ENCODE results near the gene C6orf52. TPM values are rescaled to one million over a fixed set of nuclear protein-coding genes. Genes with fewer than 3 reads are reported as not detected.

C6orf52 gene
- total and polyA plus RNA-seq, 2 donors (not counting 3 experiments of a cell fraction or from before 2014, with no cell fraction given) = 0.54 TPM; not detected in 1

GRCh38 chr6:10722570-10722819 lies 28.1 kb upstream of the C6orf52 start:
- intact Hi-C loops (cut with micrococcal nuclease) = loop anchor here (2.0 to 10.0 kb wide), 2 partner anchors 78 to 372 kb away; partner anchors contain the start of gene SMIM13
- BruUV-seq (replicated peaks) = no TSS peak
- dilution Hi-C loops (cut with MboI; ENCODE audit: extremely low pct_ligation_motif_present, low sequenced_read_pairs) = no loop called here
- H3K4me2 ChIP-seq (ENCODE audit: insufficient read depth, low read length) = peak overlapping the region; percentile 95
- no peak for DNase-seq (ENCODE audit: low read depth, low spot score)
- H3K9me1 ChIP-seq (replicated peaks; ENCODE audit: control insufficient read depth, extremely low read depth, insufficient read depth, low read length) = no peaks in the 10 kb centered on the region
- H2AFZ ChIP-seq (ENCODE audit: low read depth, low read length) = peak overlapping the region; percentile 96
- no peaks in the 10 kb centered on the region for H3K27me3 ChIP-seq (ENCODE audit: control insufficient read depth in 2 of 2, insufficient read depth in 2 of 2, low read length in 2 of 2)
- peak overlapping the region; percentile 90 for H3K9ac ChIP-seq (replicated peaks; ENCODE audit: extremely low read depth, insufficient read depth, low read length)
- H3K79me2 ChIP-seq (ENCODE audit: control insufficient read depth, insufficient read depth, low read length) = no peaks in the 10 kb centered on the region
- FAIRE-seq = no peak
- no peaks in the 10 kb centered on the region for H3K9me3 ChIP-seq (replicated peaks; ENCODE audit: control insufficient read depth, insufficient read depth, low read length)
- peak overlapping the region; percentile 59 to 79 (median 76) for H3K4me3 ChIP-seq (replicated peaks in 1 of 3; ENCODE audit: insufficient read depth in 1 of 3, low read depth in 1 of 3, low read length in 3 of 3)
- POLR2A ChIA-PET = interaction anchor here (1.0 to 1.2 kb wide), 3 partner anchors 10 to 37 kb away, joined by 3 to 4 read pairs (median 4); partner anchors contain the start of gene TMEM14B
- H3K36me3 ChIP-seq (ENCODE audit: control insufficient read depth in 2 of 2, extremely low read depth in 1 of 2, insufficient read depth in 2 of 2, low read length in 2 of 2) = no peaks in the 10 kb centered on the region
- H3K27ac ChIP-seq (ENCODE audit: insufficient read depth, low read depth, low read length) = peak overlapping the region; percentile 60
- H4K20me1 ChIP-seq (replicated peaks; ENCODE audit: control insufficient read depth, extremely low read depth, insufficient read depth, low read length) = no peaks in the 10 kb centered on the region
- H3K4me1 ChIP-seq (ENCODE audit: control insufficient read depth, extremely low read depth, insufficient read depth, low read length) = peaks cover 10% of the 10 kb centered on the region
- CTCF ChIA-PET = interaction anchor here (1.0 to 4.8 kb wide), 4 partner anchors 15 to 244 kb away, joined by 3 to 21 read pairs (median 4); no protein-coding TSS in a partner anchor
- TF ChIP-seq FOS (IDR thresholded peaks at IDR 0.05; ENCODE audit: borderline replicate concordance, insufficient read depth, low read length) (no peak), EZH2 (IDR thresholded peaks at IDR 0.05; ENCODE audit: borderline replicate concordance, low read depth, low read length, severe bottlenecking) (no peak), JUN (IDR thresholded peaks at IDR 0.05; ENCODE audit: borderline replicate concordance, insufficient read depth, insufficient read length, low read depth) (no peak), MAX (IDR thresholded peaks at IDR 0.05; ENCODE audit: insufficient read depth, insufficient read length) (no peak), POLR2AphosphoS5 (IDR thresholded peaks at IDR 0.05; ENCODE audit: insufficient read depth, low read depth, low read length) (no peak)

DNA sequence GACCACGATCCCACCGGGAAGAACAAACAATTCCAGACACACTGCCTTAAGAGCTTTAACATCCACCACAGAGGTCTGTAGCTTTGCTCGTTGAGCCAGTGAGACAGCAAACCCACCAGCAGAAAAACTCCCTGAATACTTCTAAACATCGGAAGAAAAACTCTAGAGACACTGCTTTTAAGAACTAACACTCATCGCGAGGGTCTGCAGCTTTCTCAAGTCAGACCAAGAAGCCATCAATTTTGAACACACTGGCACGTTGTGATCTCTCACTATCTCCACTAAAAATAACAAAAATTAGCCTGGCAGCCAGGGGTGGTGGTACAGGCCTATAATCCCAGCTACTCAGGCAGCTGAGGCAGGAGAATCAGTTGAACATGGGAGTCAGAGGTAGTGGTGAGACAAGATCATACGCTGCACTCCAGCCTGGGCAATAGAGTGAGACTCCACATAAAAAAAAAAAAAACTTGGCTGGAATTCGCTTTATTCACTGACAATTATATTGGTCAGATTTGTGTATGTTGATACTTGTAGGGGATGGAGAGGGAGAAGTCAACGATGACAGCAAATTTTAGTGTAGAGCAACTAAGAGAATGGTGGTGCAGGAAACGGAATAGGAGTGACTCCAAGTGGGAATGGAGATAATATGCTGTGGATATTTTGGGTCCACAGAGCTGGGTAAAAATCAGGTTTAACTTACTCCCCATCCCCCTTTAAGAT lies 27.6 kb upstream of the C6orf52 start:
- no peaks in the 10 kb centered on the region for H3K9me3 ChIP-seq (replicated peaks; ENCODE audit: control insufficient read depth, insufficient read depth, low read length)
- H4K20me1 ChIP-seq (replicated peaks; ENCODE audit: control insufficient read depth, extremely low read depth, insufficient read depth, low read length) = no peaks in the 10 kb centered on the region
- dilution Hi-C loops (cut with MboI; ENCODE audit: extremely low pct_ligation_motif_present, low sequenced_read_pairs) = no loop called here
- no peaks in the 10 kb centered on the region for H3K27me3 ChIP-seq (ENCODE audit: control insufficient read depth in 2 of 2, insufficient read depth in 2 of 2, low read length in 2 of 2)
- peak overlapping the region; percentile 96 for H2AFZ ChIP-seq (ENCODE audit: low read depth, low read length)
- BruUV-seq (replicated peaks) = no TSS peak
- TF ChIP-seq GATA2 (IDR thresholded peaks at IDR 0.05; ENCODE audit: insufficient read depth, insufficient read length, low read depth, low read length) (no peak), CTCF (IDR thresholded peaks at IDR 0.05; ENCODE audit: extremely low read depth in 1 of 2, insufficient read depth in 1 of 2, low read depth in 1 of 2, low read length in 2 of 2) (no peak), EZH2 (IDR thresholded peaks at IDR 0.05; ENCODE audit: borderline replicate concordance, low read depth, low read length, severe bottlenecking) (no peak), JUN (IDR thresholded peaks at IDR 0.05; ENCODE audit: borderline replicate concordance, insufficient read depth, insufficient read length, low read depth) (no peak), MAX (IDR thresholded peaks at IDR 0.05; ENCODE audit: insufficient read depth, insufficient read length) (no peak), FOS (IDR thresholded peaks at IDR 0.05; ENCODE audit: borderline replicate concordance, insufficient read depth, low read length) (no peak), POLR2AphosphoS5 (IDR thresholded peaks at IDR 0.05; ENCODE audit: insufficient read depth, low read depth, low read length) (no peak), POLR2A (IDR thresholded peaks at IDR 0.05; ENCODE audit: low read depth, low read length) (no peak)
- CTCF ChIA-PET = interaction anchor here (1.0 to 4.8 kb wide), 4 partner anchors 16 to 244 kb away, joined by 3 to 21 read pairs (median 4); no protein-coding TSS in a partner anchor
- peaks cover 10% of the 10 kb centered on the region for H3K4me1 ChIP-seq (ENCODE audit: control insufficient read depth, extremely low read depth, insufficient read depth, low read length)
- no peaks in the 10 kb centered on the region for H3K79me2 ChIP-seq (ENCODE audit: control insufficient read depth, insufficient read depth, low read length)
- peak overlapping the region; percentile 59 to 79 (median 76) for H3K4me3 ChIP-seq (replicated peaks in 1 of 3; ENCODE audit: insufficient read depth in 1 of 3, low read depth in 1 of 3, low read length in 3 of 3)
- POLR2A ChIA-PET = interaction anchor here (1.0 to 1.2 kb wide), 3 partner anchors 10 to 37 kb away, joined by 3 to 4 read pairs (median 4); partner anchors contain the start of gene TMEM14B
- peak overlapping the region; percentile 90 for H3K9ac ChIP-seq (replicated peaks; ENCODE audit: extremely low read depth, insufficient read depth, low read length)
- intact Hi-C loops (cut with micrococcal nuclease) = loop anchor here (2.0 to 10.0 kb wide), 2 partner anchors 79 to 373 kb away; partner anchors contain the start of gene SMIM13
- H3K36me3 ChIP-seq (ENCODE audit: control insufficient read depth in 2 of 2, extremely low read depth in 1 of 2, insufficient read depth in 2 of 2, low read length in 2 of 2) = no peaks in the 10 kb centered on the region
- DNase-seq (ENCODE audit: low read depth, low spot score) (no peak), FAIRE-seq (no peak)
- H3K9me1 ChIP-seq (replicated peaks; ENCODE audit: control insufficient read depth, extremely low read depth, insufficient read depth, low read length) = no peaks in the 10 kb centered on the region
- H3K27ac ChIP-seq (ENCODE audit: insufficient read depth, low read depth, low read length) = peak overlapping the region; percentile 60
- peak overlapping the region; percentile 95 for H3K4me2 ChIP-seq (ENCODE audit: insufficient read depth, low read length)

All from endothelial cell of umbilical vein (primary cell).